ENCODE results near the gene RBPJ. TPM values are rescaled to one million over a fixed set of nuclear protein-coding genes. Genes with fewer than 3 reads are reported as not detected.

Gene RBPJ
- total RNA-seq, 1 donor from 2014 or later = 83.5 TPM

DNA sequence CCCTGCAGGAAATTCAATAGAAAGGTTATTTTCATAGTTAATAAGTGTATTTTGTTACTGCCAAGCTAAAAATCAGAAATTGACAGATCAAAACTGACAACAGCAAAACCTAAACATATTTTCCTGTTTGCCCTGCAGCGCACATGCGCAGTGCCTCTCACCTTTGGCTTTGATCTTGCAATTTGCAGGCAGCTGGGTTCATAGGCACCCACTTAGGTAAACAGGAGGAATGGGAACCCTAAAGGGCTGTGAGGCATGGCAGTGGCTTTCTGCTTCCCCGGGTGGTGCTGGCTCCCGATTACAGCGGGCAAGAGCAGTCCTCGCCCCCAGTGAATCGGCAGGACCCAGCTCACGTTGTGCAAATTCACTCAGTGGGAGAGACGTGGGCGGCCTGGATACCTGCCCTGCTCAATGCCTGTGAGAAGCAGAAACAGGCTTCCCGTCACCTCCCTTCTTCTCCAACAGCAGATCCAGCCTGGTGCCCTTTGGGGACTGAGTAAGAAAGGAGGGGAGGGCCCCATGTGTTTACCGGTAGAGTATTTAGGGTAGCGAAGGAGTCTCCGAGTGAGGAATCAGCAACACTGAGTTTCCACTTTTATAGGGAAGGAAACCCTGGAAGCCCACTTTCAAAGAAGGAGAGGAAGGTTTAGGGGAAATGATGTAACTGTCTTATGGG is 143.7 kb downstream of the RBPJ start:
- TF ChIP-seq, protein P1, sequence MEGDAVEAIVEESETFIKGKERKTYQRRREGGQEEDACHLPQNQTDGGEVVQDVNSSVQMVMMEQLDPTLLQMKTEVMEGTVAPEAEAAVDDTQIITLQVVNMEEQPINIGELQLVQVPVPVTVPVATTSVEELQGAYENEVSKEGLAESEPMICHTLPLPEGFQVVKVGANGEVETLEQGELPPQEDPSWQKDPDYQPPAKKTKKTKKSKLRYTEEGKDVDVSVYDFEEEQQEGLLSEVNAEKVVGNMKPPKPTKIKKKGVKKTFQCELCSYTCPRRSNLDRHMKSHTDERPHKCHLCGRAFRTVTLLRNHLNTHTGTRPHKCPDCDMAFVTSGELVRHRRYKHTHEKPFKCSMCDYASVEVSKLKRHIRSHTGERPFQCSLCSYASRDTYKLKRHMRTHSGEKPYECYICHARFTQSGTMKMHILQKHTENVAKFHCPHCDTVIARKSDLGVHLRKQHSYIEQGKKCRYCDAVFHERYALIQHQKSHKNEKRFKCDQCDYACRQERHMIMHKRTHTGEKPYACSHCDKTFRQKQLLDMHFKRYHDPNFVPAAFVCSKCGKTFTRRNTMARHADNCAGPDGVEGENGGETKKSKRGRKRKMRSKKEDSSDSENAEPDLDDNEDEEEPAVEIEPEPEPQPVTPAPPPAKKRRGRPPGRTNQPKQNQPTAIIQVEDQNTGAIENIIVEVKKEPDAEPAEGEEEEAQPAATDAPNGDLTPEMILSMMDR (IDR thresholded peaks at IDR 0.05; ENCODE audit: unreplicated experiment) = no peak
- no peak overlapping the region for H3K4me3 Mint-ChIP-seq
- peaks cover 21% of the 10 kb centered on the region for H3K27me3 Mint-ChIP-seq (ENCODE audit: low read depth)
- H3K4me1 Mint-ChIP-seq = peaks cover 2% of the 10 kb centered on the region
- DNase-seq (ENCODE audit: low spot score in 2 of 2, unreplicated experiment in 2 of 2) = no peak
- H3K27ac Mint-ChIP-seq = no peak overlapping the region
- H3K9me3 Mint-ChIP-seq = no peaks in the 10 kb centered on the region
- no peaks in the 10 kb centered on the region for H3K36me3 Mint-ChIP-seq

DNA sequence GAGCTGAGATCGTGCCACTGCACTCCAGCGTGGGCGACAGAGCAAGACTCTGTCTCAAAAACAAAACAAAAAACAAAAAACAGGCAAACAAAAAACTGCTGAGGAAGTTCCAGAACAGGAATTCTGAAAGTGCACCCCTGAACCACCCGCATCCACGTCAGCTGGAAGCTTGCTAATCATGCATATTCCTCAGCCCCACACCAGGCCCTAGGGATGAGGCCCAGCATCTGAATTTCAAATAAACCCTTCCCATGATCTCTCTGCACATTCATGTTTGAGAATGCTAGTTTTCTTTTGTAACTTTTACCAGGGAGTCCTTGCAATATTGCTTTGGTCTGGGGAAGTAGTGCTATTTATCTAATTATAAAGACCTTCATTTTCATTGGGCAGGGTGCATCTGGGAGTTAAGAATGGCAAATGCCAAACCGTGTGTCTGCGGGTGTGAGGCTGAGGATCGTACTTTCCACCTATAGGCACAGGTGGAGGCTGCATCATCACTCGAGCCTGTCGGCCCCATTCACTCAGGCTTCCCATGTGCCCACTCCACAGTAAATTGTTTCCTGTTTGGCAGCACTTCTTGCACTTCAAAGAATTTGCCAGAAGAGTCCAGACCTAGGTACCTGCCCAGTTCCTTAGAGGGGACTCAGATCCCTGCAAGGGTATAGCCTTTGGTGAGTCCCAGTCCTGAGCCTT is 145.9 kb downstream of the RBPJ start:
- Mint-ChIP-seq H3K9me3 (no peaks in the 10 kb centered on the region), H3K27me3 (ENCODE audit: low read depth) (peaks cover 25% of the 10 kb centered on the region), H3K4me3 (no peak overlapping the region), H3K27ac (no peak overlapping the region), H3K4me1 (no peaks in the 10 kb centered on the region), H3K36me3 (no peaks in the 10 kb centered on the region)
- DNase-seq (ENCODE audit: low spot score in 2 of 2, unreplicated experiment in 2 of 2) = no peak
- TF ChIP-seq, protein P1 (IDR thresholded peaks at IDR 0.05; ENCODE audit: unreplicated experiment) = no peak

DNA sequence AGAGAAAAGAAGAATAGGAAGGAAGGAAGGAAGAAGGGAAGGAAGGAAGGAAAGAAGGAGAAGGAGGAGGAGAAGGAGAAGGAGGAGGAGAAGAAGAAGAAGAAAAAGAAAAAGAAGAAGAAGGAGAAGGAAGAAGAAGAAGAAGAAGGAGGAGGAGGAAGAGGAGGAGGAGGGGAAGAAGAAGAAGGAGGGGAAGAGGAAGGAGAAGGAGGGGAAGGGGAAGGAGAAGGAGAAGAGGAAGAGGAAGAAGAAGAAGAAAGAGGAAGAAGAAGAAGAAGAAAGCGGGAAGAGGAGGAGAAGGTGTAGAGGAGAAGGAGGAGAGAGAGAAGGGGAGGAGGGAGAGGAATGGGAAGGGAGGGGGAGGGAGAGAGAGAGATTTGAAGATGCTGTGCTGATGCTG is 146.9 kb downstream of the RBPJ start:
- DNase-seq (ENCODE audit: low spot score in 2 of 2, unreplicated experiment in 2 of 2) = no peak
- H3K36me3 Mint-ChIP-seq = no peaks in the 10 kb centered on the region
- TF ChIP-seq, protein P1 (IDR thresholded peaks at IDR 0.05; ENCODE audit: unreplicated experiment) = no peak
- peaks cover 28% of the 10 kb centered on the region for H3K27me3 Mint-ChIP-seq (ENCODE audit: low read depth)
- no peaks in the 10 kb centered on the region for H3K4me1 Mint-ChIP-seq
- no peak overlapping the region for H3K27ac Mint-ChIP-seq
- H3K9me3 Mint-ChIP-seq = no peaks in the 10 kb centered on the region
- H3K4me3 Mint-ChIP-seq = no peak overlapping the region

DNA sequence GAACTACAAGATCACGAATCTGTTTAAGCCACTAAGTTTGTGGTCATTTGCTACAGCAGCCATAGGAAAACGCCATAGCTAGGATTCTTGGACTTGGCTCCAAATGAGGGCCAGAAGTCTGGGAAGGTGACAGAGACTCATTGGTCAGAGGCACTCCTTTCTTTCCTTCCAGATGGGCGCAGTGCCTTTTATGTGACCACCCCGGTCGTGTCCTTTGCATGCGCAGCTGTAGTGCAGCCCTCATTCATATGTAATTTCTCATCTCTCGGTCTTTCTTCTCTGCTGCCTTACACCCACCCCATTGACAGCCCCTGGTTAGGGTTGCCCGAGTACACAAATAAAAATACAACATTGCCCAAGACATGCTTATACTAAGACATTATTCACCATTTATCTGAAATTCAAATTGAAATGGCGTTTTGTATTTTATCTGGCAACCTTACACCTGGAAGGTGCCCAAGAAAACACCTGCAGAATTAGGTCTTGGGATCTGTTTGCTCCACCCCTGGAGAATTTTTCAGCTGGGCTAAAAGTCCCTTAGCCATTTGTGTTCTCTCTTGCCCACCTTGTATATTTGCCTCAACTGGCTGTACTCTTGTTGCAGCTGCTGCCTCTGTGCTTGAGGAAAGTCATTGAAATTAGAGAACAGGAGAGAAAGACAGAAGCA is 147.6 kb downstream of the RBPJ start:
- no peak overlapping the region for H3K4me3 Mint-ChIP-seq
- no peak for DNase-seq (ENCODE audit: low spot score in 2 of 2, unreplicated experiment in 2 of 2)
- H3K36me3 Mint-ChIP-seq = no peaks in the 10 kb centered on the region
- no peak overlapping the region for H3K27ac Mint-ChIP-seq
- no peaks in the 10 kb centered on the region for H3K4me1 Mint-ChIP-seq
- TF ChIP-seq, protein P1 (IDR thresholded peaks at IDR 0.05; ENCODE audit: unreplicated experiment) = no peak
- H3K27me3 Mint-ChIP-seq (ENCODE audit: low read depth) = peaks cover 28% of the 10 kb centered on the region
- no peaks in the 10 kb centered on the region for H3K9me3 Mint-ChIP-seq

DNA sequence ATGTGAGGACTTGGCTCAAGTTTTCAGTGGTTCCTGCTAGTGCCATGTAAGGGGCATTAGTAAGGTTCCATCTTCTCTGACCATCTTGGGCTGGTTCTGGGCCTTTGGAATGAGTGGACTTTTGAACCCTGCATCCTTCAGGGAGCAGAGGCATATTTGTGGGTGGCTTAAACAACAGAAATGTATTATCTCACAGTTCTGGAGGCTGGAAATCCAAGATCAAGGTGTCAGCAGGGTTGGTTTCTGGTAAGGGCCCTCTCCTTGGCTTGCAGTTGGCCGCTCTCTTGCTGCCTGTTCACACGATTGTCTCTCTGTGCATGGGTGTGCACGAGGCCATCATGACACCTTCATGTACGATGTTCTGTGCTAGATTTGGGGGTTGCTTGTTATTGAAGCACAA is 148.2 kb downstream of the RBPJ start:
- no peak overlapping the region for H3K4me3 Mint-ChIP-seq
- no peaks in the 10 kb centered on the region for H3K9me3 Mint-ChIP-seq
- H3K27ac Mint-ChIP-seq = no peak overlapping the region
- no peaks in the 10 kb centered on the region for H3K4me1 Mint-ChIP-seq
- DNase-seq (ENCODE audit: low spot score in 2 of 2, unreplicated experiment in 2 of 2) = no peak
- peaks cover 29% of the 10 kb centered on the region for H3K27me3 Mint-ChIP-seq (ENCODE audit: low read depth)
- H3K36me3 Mint-ChIP-seq = no peaks in the 10 kb centered on the region
- TF ChIP-seq, protein P1 (IDR thresholded peaks at IDR 0.05; ENCODE audit: unreplicated experiment) = no peak

All from mesothelial cell of epicardium (in vitro differentiated cells).